Peyer's patch (tissue), 4 donors: ENCODE data around the gene TMC3. TPM values are rescaled to one million over a fixed set of nuclear protein-coding genes. Genes with fewer than 3 reads are reported as not detected.

ENCODE experiments used
- DNase-seq, 3 donors: peaks; one replicate each; pipeline ENCODE4 v3.0.0-alpha.2; 2017 to 2019
- H3K27ac ChIP-seq, 4 donors: fragments of 200-600 bp; sonication (generic); one replicate each; pipeline ENCODE4 v1.5.1; 2016 to 2019
- H3K27me3 ChIP-seq, 2 donors: fragments of 200-600 bp; sonication (generic); one replicate each; pipeline ENCODE4 v1.5.1; 2019
- H3K36me3 ChIP-seq, 3 donors: fragments of 200-600 bp; sonication (generic); one replicate each; pipeline ENCODE4 v1.5.1; 2016 to 2019
- H3K4me1 ChIP-seq, 4 donors: fragments of 200-600 bp; sonication (generic); one replicate each; pipeline ENCODE4 v1.5.1; 2016 to 2019
- H3K4me3 ChIP-seq, 4 donors: fragments of 200-600 bp; sonication (generic); 1 replicate in 3 of 4; 2 replicates in 1 of 4; pipeline ENCODE4 v1.5.1; 2016 to 2019; ENCODE audit warnings: mild to moderate bottlenecking in 1 of 4
- H3K9me3 ChIP-seq, 4 donors: fragments of 200-600 bp; sonication (generic); one replicate each; pipeline ENCODE4 v1.5.1; 2016 to 2019; ENCODE audit warnings: mild to moderate bottlenecking in 1 of 4
- CTCF ChIP-seq, 6 experiments: fragments of 450-650 bp in 4 of 6; fragments of 200-600 bp in 2 of 6; sonication (generic) in 1 of 6; IDR thresholded peaks; one replicate each; pipeline ENCODE4 v1.5.1; 2017 to 2019; ENCODE audit warnings: antibody characterized with exemption in 6 of 6, mild to moderate bottlenecking in 3 of 6, moderate library complexity in 1 of 6
- POLR2A ChIP-seq, 2 donors: fragments of 450-650 bp; IDR thresholded peaks; one replicate each; pipeline ENCODE4 v1.5.1; 2017; ENCODE audit warnings: antibody characterized with exemption in 2 of 2, mild to moderate bottlenecking in 2 of 2, moderate library complexity in 2 of 2
- total RNA-seq, 4 donors: library from RNA; depleted of rRNA; stranded (reverse); fragments of >200 nt; gene quantifications; one replicate each; pipeline ENCODE4 v1.1.0, GENCODE V29; 2016

The TMC3 gene
- total RNA-seq, 4 donors from 2014 or later: not detected

GRCh38 chr15:81384891-81385720 lies 11.1 kb upstream of the TMC3 start:
- Histone ChIP-seq H3K27me3 (no peaks in the 10 kb centered on the region), H3K36me3 (no peaks in the 10 kb centered on the region), H3K27ac (peak overlapping the region in 2 of 4 donors; percentile 13 to 50), H3K4me3 (no peak overlapping the region), H3K9me3 (no peaks in the 10 kb centered on the region), H3K4me1 (peaks cover 0 to 27% (median 3%) of the 10 kb centered on the region in 4 donors)
- TF ChIP-seq POLR2A (IDR thresholded peaks at IDR 0.05) (no peak), CTCF (IDR thresholded peaks at IDR 0.05) (no peak)
- DNase-seq: peak in 1 of 3 donors; percentile 52

GRCh38 chr15:81381720-81382119 lies 7.7 kb upstream of the TMC3 start:
- TF ChIP-seq CTCF (IDR thresholded peaks at IDR 0.05): no peak
- no peak for TF ChIP-seq POLR2A (IDR thresholded peaks at IDR 0.05)
- H3K9me3 ChIP-seq: no peaks in the 10 kb centered on the region
- no peak for DNase-seq
- peaks cover 0 to 16% (median 2%) of the 10 kb centered on the region in 4 donors for H3K4me1 ChIP-seq
- no peak overlapping the region for H3K27ac ChIP-seq
- H3K27me3 ChIP-seq: no peaks in the 10 kb centered on the region
- no peak overlapping the region for H3K4me3 ChIP-seq
- H3K36me3 ChIP-seq: no peaks in the 10 kb centered on the region

DNA sequence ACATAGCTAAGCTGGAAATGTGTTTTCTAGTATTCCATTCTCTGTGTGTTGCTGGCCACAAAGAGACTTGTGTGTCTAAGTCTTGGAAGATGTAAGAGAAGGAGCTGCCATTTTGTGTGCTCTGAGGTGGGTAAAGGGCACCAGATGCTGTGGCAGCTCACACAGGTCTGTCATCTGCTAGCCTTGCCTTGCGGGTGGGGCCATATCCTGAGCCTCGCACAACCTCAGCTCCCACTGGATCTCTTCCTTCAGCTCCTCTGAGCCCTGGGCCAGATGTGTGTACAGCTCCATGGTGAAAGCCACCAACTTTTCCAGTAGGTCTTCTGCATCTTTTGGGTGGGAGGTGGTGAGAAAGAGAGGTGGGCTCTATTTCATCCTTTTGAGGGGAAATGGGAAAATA lies 6.7 kb upstream of the TMC3 start:
- Histone ChIP-seq H3K36me3 (no peaks in the 10 kb centered on the region), H3K4me3 (no peak overlapping the region), H3K4me1 (peaks cover 0 to 6% (median 0%) of the 10 kb centered on the region in 4 donors), H3K27me3 (no peaks in the 10 kb centered on the region), H3K27ac (no peak overlapping the region), H3K9me3 (no peaks in the 10 kb centered on the region)
- DNase-seq: no peak
- TF ChIP-seq POLR2A (IDR thresholded peaks at IDR 0.05): no peak
- no peak for TF ChIP-seq CTCF (IDR thresholded peaks at IDR 0.05)

DNA sequence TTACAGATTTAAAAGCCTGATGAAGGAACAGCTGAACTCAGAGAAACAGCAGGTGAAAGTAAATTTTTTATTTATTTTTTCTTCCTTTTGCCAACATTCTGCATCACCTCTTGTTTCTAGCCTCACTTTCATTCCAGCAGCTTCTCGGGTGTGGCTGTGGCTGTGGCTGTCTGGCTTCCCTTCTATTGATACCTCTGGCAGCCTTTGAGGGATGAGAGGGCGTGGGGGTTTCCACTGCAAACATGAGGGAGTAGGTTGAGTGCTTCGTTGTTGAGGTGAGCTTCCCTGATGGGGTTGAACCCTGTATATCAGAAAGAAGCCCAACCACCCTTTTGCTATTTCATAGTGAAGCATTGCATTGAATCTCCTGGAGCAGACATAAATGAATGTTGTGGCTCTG lies 6.2 kb upstream of the TMC3 start:
- no peak for DNase-seq
- Histone ChIP-seq H3K36me3 (no peaks in the 10 kb centered on the region), H3K27ac (no peak overlapping the region), H3K27me3 (no peaks in the 10 kb centered on the region), H3K9me3 (no peaks in the 10 kb centered on the region), H3K4me3 (no peak overlapping the region), H3K4me1 (peaks cover 0 to 5% (median 0%) of the 10 kb centered on the region in 4 donors)
- TF ChIP-seq CTCF (IDR thresholded peaks at IDR 0.05) (no peak), POLR2A (IDR thresholded peaks at IDR 0.05) (no peak)

- TF ChIP-seq POLR2A (IDR thresholded peaks at IDR 0.05) (no peak), CTCF (IDR thresholded peaks at IDR 0.05) (no peak)
- Histone ChIP-seq H3K4me1 (no peaks in the 10 kb centered on the region), H3K9me3 (no peaks in the 10 kb centered on the region), H3K36me3 (no peaks in the 10 kb centered on the region), H3K27ac (no peak overlapping the region), H3K27me3 (no peaks in the 10 kb centered on the region), H3K4me3 (no peak overlapping the region)
- DNase-seq: no peak
Measured at GRCh38 chr15:81379269-81379668, 5.3 kb upstream of the TMC3 start.
